Cardiac septum (tissue), 1 donor: ENCODE data around the gene ETFA. TPM values are rescaled to one million over a fixed set of nuclear protein-coding genes. Genes with fewer than 3 reads are reported as not detected.

Experiments used
- total RNA-seq: library from RNA; stranded (reverse); fragmentation: NEBNext Ultra II Directional; extraction: Animal tissue kit (Norgen Biotek cat#: 25700); gene quantifications from one replicate; pipeline ENCODE4 v1.2.1, GENCODE V29; 2021
- donor health status: DM: no; HTN: no; CAD: no.

Gene ETFA
- total RNA-seq, 1 donor from 2014 or later, result 351 TPM

Other genes with a start within 250 kb of the ETFA start
- gene ISL2, start 25.3 kb upstream of the ETFA start, total RNA-seq, result not detected